Measurements from ENCODE around the gene GIMAP8.

- no peak for TF ChIP-seq REST (IDR thresholded peaks at IDR 0.05; ENCODE audit: insufficient read depth in 1 of 2, low read depth in 2 of 2, low read length in 1 of 2)
- no peak for TF ChIP-seq TCF7L2 (IDR thresholded peaks at IDR 0.05; ENCODE audit: low read depth, low read length)
- no peak for TF ChIP-seq CTCF (IDR thresholded peaks at IDR 0.05)
These were observed 1.5 kb downstream of the GIMAP8 start for GRCh38 chr7:150451833-150452461.
